ENCODE data around the gene CDC34. TPM values are rescaled to one million over a fixed set of nuclear protein-coding genes. Genes with fewer than 3 reads are reported as not detected.

The CDC34 gene
- polyA plus RNA-seq, 2 of the 4 experiments (the other 2 are of a cell fraction), result 37.4 to 62.6 TPM

DNA sequence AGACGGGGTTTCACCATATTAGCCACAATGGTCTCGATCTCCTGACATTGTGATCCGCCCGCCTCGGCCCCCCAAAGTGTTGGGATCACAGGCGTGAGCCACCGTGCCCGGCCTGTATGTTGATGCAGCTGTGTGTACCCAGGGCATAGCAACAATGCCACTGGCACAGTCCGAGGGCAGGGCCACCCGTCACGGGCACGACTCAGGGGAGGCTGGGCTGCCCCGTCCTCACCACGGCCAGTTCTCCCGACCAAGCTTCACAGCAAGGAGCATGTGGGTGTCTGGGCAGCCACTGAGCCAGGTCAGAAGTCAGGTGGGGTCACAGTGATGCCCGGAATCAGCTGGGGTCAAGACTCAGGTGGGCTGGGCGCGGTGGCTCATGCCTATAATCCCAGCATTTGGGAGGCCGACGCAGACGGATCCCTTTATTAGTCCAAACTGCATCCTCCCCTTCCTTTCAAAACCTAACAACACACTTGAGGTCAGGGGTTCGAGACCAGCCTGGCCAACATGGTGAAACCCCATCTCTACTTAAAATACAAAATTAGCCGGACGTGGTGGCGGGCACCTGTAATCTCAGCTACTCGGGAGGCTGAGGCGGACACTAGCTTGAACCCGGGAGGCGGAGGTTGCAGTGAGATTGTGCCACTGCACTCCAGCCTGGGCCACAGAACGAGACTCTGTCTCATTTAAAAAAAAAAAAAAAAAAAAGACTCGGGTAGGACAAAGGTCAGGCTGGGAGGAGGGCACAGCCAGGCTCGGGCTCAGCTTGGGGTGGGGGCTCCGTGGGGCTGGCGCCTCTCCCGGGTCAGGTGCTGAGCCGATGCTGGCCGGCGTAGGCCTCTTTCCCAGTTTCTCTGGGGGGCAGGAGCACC, 1.2 kb upstream of the CDC34 start:
- 67% methylated on average over 29 of the region's 38 CpGs for WGBS (ENCODE audit: missing lambda C conversion rate)
- H3K4me1 ChIP-seq, result peaks cover 32% of the 10 kb centered on the region
- H3K9me3 ChIP-seq, result no peaks in the 10 kb centered on the region
- ChIA-PET CTCF (interaction anchor here (0.8 to 2.8 kb wide), 5 partner anchors 12 to 46 kb away, joined by 3 to 9 read pairs (median 5); no protein-coding TSS in a partner anchor), POLR2A (interaction anchor here (0.6 to 2.0 kb wide), 5 partner anchors 24 to 878 kb away, joined by 3 to 7 read pairs (median 5); partner anchors contain the start of gene BSG)
- FAIRE-seq (no peak), DNase-seq (ENCODE audit: low read depth in 1 of 2, low spot score in 1 of 2) (no peak), ATAC-seq (no peak)
- peak overlapping the region; percentile 69 for H3K4me2 ChIP-seq
- peak overlapping the region; percentile 98 to 100 for H3K27ac ChIP-seq
- H3K4me3 ChIP-seq, result peak overlapping the region; percentile 87
- no peak for TF ChIP-seq JUNB (IDR thresholded peaks at IDR 0.05)
- TF ChIP-seq, protein P1, sequence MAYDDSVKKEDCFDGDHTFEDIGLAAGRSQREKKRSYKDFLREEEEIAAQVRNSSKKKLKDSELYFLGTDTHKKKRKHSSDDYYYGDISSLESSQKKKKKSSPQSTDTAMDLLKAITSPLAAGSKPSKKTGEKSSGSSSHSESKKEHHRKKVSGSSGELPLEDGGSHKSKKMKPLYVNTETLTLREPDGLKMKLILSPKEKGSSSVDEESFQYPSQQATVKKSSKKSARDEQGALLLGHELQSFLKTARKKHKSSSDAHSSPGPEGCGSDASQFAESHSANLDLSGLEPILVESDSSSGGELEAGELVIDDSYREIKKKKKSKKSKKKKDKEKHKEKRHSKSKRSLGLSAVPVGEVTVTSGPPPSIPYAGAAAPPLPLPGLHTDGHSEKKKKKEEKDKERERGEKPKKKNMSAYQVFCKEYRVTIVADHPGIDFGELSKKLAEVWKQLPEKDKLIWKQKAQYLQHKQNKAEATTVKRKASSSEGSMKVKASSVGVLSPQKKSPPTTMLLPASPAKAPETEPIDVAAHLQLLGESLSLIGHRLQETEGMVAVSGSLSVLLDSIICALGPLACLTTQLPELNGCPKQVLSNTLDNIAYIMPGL (CRISPR knock-in tag; IDR thresholded peaks at IDR 0.05; ENCODE audit: borderline replicate concordance), result no peak
- no peak for TF ChIP-seq CHD2 (IDR thresholded peaks at IDR 0.05; ENCODE audit: low read length, partially characterized antibody)
- TF ChIP-seq, protein P2, sequence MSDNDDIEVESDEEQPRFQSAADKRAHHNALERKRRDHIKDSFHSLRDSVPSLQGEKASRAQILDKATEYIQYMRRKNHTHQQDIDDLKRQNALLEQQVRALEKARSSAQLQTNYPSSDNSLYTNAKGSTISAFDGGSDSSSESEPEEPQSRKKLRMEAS (IDR thresholded peaks at IDR 0.05), result no peak
- no peak for TF ChIP-seq CEBPB (IDR thresholded peaks at IDR 0.05)
- TF ChIP-seq HEYL (CRISPR knock-in tag; IDR thresholded peaks at IDR 0.05), result no peak
- TF ChIP-seq ESRRA (IDR thresholded peaks at IDR 0.05; ENCODE audit: borderline replicate concordance, low read length), result no peak
- peak; percentile 10; the same call in 1 of the 2 replicates for TF ChIP-seq E2F6 (IDR thresholded peaks at IDR 0.05; ENCODE audit: borderline replicate concordance, low read depth)

- Histone ChIP-seq H3K9me3 (no peaks in the 10 kb centered on the region), H3K4me1 (peaks cover 34% of the 10 kb centered on the region), H3K27ac (peak overlapping the region; percentile 98 to 100), H3K4me2 (peak overlapping the region; percentile 69), H3K4me3 (peak overlapping the region; percentile 87)
- ChIA-PET CTCF (interaction anchor here (0.8 to 2.8 kb wide), 7 partner anchors 11 to 50 kb away, joined by 3 to 16 read pairs (median 9); partner anchors contain the start of gene TPGS1), POLR2A (interaction anchor here (0.6 to 2.0 kb wide), 8 partner anchors 20 to 877 kb away, joined by 3 to 7 read pairs (median 4); partner anchors contain the start of genes BSG and TPGS1)
- no peak for FAIRE-seq
- TF ChIP-seq JUN (IDR thresholded peaks at IDR 0.05) (0 out of 5 replicates have a peak, but pooled peaks have one; percentile 12 to 46), POLR2A (IDR thresholded peaks at IDR 0.05; ENCODE audit: low read length) (peak; percentile 32), ESRRA (IDR thresholded peaks at IDR 0.05; ENCODE audit: borderline replicate concordance, low read length) (no peak), PHF8 (IDR thresholded peaks at IDR 0.05; ENCODE audit: borderline replicate concordance, low read depth) (peak; percentile 54; the same call in 1 of the 2 replicates), EHMT2 (IDR thresholded peaks at IDR 0.05; ENCODE audit: low read depth) (no peak)
- TF ChIP-seq, protein P2 (IDR thresholded peaks at IDR 0.05), result peak; percentile 26; the same call in 1 of the 2 replicates
- TF ChIP-seq, protein P3, sequence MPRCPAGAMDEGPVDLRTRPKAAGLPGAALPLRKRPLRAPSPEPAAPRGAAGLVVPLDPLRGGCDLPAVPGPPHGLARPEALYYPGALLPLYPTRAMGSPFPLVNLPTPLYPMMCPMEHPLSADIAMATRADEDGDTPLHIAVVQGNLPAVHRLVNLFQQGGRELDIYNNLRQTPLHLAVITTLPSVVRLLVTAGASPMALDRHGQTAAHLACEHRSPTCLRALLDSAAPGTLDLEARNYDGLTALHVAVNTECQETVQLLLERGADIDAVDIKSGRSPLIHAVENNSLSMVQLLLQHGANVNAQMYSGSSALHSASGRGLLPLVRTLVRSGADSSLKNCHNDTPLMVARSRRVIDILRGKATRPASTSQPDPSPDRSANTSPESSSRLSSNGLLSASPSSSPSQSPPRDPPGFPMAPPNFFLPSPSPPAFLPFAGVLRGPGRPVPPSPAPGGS (IDR thresholded peaks at IDR 0.05), result peak; percentile 16; the same call in 1 of the 3 replicates
- peak; percentile 60 to 77 for ATAC-seq
- WGBS (ENCODE audit: missing lambda C conversion rate), result 0% methylated on average over 5 of the region's 103 CpGs
- peak; percentile 79 to 82 for DNase-seq (ENCODE audit: low read depth in 1 of 2, low spot score in 1 of 2)
Measured at GRCh38 chr19:531009-531752, 379 bp upstream of the CDC34 start.
